HG03108 (cell line): Measurements from ENCODE around the gene NRP2.

Source experiments
- ATAC-seq: cut with Tn5 transposase; IDR thresholded peaks from one replicate; pipeline ENCODE4 v1.9.1; 2021; ENCODE audit warnings: moderate library complexity; ENCODE audit not compliant: unreplicated experiment

The NRP2 gene

GRCh38 chr2:205682239-205682970, at the start of gene NRP2:
Gene NRP2, plus strand, starts transcription at chr2:205682501. Its CDS starts 790 bp downstream, at chr2:205683291.
- ATAC-seq: peak; percentile 62

- no peak for ATAC-seq
These were observed 48.3 kb upstream of the NRP2 start for GRCh38 chr2:205633994-205634393.

DNA sequence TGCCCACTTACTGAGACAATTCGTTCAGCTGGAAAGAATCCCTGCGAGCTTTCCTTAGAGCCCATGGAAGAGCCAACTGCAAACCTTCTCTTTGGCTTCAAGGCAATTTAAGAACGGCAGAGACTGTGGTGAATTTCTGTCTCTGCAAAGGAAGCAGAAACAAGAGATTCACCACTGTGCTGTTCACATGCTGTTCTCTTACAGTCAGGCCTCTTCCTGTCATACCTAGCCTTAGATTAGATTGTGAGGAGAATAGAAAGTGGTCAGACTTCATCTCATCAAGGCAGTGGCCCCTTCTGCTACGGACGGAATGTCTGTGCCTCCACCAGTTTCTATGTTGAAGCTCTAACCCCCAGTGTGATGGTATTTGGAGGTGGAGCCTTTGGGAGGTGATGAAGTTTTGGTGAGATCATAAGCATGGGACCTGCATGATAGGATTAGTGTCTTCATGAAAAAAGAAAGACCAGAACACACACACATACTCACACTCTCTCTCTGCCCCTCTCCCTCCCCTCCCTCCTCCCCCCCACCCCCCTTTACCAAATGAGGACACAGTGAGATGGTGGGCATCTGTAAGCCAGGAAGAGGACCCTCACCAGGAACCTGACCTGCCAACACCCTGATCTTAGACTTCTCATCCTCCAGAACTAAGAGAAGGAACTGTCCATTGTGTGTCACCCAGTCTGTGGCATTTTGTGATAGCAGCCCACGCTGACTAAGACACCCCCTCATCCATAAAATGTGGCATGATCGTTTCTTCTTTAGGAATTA, 45.6 kb upstream of the NRP2 start:
- no peak for ATAC-seq

GRCh38 chr2:205637320-205637602, 45.0 kb upstream of the NRP2 start:
- ATAC-seq: no peak

DNA sequence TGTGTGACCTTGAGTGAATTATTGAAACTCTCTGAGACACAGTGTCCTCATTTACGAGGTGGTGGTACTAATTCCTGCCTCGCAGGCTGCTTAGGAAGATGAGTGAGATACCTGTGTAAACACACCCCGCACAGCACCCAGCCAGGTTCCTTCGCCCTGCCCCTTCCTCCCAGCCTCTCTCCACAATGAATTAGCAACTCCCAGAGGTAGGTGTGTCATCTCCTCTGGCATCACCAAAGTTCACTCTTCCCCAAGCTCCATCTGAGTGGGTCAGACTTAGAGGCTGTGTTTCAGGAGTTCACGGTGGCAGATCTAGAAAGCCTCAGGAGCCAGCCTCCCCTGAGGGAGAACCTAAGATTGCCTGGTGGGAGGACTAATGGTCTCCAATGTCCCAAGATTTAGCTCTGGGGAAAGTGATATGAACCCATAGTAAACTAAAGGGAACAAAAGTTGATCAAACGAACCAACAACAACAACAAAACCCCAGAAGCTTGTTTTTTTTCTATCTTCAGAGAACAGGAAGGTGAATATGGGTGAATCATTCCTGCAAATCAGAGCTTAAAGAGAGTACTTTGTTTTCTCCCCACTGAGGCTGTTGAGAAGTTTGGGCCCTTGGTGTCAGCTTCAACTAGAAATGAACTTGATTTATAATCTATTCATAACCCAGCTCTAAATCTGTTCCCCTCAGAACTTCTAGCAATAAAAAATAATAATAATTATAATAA, 44.4 kb upstream of the NRP2 start:
- ATAC-seq: no peak

DNA sequence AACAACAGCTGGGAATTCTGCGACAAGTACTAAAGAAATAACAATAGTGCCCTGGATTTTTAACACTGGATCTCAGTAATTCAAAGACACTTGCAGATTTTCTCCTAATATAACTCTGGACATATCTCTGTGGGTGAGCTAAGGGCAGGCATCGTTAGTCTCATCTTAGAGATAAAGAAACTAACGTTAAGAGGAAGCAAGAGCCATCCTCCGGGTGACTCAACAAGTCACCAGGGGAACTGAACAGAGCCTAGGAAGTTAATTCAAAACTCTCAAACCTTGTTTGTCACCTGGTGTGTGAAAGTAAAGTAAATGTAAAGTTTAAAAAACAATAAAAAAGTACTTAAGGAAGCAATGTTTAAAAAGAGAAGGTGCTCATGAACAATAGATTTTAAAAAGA, 41.6 kb upstream of the NRP2 start:
- no peak for ATAC-seq

DNA sequence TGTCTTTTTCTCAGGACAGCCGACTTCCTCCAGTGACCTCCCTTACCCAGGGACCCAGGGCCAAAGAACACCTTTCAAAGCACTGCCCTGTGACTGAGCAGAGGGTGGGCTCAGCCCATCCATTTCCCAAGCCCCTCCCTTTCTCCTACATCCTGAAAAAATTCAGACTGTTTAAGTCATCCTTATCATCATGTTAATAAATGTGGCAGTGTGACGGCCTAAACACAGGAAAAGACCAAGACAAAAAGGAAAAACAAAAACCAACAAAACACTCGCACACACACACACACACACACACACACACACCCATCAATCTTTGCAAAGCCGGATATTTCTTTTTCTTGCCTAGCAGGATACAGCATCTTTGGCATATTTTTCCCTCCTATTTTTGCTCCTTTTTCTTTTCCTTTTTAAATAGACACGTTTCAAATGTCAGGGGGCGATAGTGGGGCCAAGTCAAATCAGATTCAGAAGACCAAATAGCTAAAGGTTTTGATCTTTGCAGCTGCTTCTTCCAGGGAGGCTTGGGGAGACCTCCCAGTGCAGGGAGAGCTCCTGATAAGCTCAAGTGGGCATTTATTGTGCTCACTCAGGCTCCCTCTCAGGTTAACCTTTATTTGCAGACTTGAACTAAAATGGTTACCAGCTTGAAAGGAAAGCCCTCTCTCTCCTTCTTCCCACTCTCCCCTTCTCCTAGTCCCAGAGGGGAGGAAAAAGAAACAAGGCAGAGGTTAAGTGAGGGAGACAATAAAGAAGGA, 39.5 kb upstream of the NRP2 start:
- ATAC-seq: no peak

- ATAC-seq: no peak
These were observed 38.9 kb upstream of the NRP2 start for GRCh38 chr2:205643391-205643885.

GRCh38 chr2:205644018-205644417, 38.3 kb upstream of the NRP2 start:
- ATAC-seq: no peak

DNA sequence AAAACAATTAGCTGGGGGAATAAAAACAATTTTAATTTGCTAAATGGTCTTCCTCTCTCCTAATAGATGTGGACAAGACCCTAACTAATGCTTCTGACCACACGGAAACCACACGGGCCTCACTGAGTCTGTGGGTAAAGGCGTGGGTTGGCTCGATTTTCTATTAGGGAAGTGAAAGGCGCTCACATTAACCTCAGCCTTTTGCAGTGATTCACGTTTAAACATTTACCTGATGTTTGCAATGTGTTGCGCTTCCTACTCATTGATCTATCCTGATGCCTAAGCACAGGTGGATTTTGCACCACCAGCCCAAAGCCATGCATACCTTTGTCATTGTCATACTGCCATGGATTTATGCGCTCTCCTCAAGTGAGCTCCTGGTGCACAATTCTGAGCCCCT, 35.6 kb upstream of the NRP2 start:
- peak; percentile 99 for ATAC-seq

- ATAC-seq: no peak
These were observed 31.9 kb upstream of the NRP2 start for GRCh38 chr2:205650450-205650849.

- no peak for ATAC-seq
These were observed 31.4 kb upstream of the NRP2 start for GRCh38 chr2:205650931-205651330.

GRCh38 chr2:205651719-205652118, 30.6 kb upstream of the NRP2 start:
- ATAC-seq: no peak

DNA sequence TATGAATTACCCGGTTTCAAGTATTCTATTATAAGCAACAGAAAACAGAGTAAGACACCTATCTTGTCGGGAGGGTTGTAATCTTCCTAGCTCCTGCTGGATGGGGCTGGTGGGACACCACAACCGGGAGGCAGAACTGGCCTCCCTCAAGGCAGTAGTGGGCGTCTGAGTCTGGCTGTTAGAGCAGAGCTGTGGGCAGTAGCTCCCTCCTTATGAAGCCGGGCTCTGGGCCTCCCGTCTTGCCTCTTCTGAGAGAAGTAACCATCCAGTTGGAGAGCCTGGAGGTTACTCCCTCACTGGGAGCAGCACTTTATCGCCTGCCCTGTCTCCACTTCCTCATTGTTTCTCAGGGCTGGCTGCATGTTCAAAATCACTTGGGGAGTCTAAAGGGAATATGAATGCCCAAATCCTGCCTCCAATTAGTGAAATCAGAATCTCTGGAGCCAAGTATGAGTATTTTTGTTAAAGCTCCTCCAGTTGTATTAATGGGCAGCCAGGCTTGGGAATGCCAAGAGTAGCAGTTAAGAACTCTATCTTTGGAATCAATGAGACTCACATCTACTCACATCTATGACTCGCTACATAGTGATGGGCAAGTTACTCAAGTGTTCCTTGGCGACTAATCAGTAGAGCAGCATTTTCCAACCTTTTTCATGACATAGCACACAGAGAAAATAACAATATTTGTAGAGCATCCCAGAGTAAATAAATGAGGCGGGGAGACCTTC, 27.3 kb upstream of the NRP2 start:
- ATAC-seq: no peak

DNA sequence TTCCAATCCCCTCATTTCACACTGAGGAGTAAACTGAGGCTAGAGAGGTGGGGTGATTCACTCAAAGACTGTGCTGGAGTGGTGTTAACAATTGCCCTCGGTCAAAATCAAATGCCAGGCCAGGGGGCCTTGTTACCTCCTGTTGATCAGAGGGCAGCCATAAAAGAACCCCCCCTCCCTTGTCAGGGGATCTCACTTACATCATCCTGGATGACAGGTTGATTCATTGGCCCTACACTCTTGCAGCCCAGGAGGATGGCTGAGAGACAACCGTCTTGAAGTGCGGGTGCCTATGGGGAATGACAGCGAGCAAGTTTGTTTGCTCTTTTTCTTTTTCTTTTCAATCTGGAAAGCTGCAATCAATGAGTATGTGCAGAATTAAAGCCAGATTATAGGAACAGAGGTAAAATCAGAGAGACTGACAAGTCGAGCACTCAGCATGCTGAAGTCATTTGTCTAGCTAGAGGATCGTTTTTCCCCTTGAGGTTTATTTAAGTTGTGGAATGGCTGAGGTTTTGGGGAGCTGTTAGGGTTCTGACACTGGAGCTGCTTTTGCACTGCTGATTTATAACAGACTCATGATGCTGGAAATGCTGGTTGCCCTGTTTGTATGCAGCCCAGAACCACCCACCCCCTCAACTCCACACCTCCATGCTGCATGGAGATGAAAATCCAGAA, 26.4 kb upstream of the NRP2 start:
- ATAC-seq: no peak

DNA sequence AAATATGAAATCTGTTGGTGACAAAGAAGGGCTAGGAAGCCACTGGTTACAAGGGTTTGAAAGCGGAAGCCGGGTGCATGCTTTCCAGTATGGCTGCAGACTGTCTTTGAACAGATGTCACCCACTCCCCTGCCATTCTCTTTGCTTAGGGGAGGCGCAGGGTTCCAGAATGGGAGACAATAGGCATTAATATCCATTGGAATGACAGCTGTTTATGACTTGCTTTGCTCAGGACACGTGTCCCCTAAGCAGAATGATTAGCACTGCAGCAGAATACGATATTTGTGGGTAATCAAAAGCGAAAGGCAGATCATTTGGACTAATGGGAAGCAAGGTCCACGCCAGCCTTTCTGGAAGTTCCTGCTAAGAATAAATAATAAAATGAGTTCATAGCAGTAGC, 25.8 kb upstream of the NRP2 start:
- no peak for ATAC-seq

- no peak for ATAC-seq
These were observed 25.4 kb upstream of the NRP2 start for GRCh38 chr2:205656941-205657340.

- ATAC-seq: no peak
These were observed 24.7 kb upstream of the NRP2 start for GRCh38 chr2:205657579-205657978.

GRCh38 chr2:205658068-205658467, 24.2 kb upstream of the NRP2 start:
- ATAC-seq: no peak

- no peak for ATAC-seq
These were observed 23.7 kb upstream of the NRP2 start for GRCh38 chr2:205658572-205658971.
